EH (cell line): ENCODE data around the gene ZNF385C.
A peak's percentile ranks its signal among the peaks of the same experiment; 100 is the strongest.

ENCODE experiments used
- DNase-seq: peaks from one replicate; pipeline ENCODE4 v3.0.0-alpha.2; 2015; ENCODE audit warnings: low read depth

Gene ZNF385C

DNA sequence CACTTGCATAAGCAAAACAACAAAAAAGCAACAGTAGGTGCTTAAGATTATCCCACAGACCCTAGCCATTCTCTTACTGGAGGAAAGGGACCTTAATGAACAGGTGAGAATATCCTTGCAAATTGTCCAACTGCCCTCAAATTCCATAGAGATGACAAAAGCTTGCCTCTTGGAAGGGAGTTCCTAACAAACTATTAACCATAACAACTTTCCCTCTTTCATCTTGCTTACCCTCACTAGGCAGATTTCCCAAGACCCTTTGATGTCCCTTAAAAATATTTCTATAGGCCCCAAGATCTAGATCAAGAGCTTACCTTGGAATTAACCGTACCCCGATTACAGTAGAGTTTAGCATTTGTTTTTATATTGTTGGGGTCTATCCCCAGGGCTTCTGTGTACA, 109.9 kb downstream of the ZNF385C start:
- no peak for DNase-seq

DNA sequence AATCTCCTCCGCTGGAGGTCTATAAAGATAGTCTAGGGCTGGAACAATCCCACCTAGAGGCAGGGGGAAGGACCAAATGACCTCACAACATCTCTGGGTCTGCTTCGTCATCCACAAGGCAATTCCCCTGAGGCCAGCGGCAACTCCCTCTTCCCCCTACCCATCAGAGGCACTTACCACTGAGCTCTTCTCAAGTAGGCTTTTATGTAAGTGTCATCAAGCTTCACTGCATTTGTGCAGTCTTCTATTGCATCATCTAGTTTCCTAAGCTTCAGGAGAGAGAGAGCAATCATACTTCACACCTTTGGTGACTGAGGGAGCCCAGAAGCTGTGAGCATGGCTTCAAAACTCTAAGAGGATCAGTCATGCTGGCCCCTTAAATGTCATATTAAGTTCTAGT, 110.6 kb downstream of the ZNF385C start:
- no peak for DNase-seq

- DNase-seq: no peak
These were observed 111.6 kb downstream of the ZNF385C start for GRCh38 chr17:41986634-41987033.

DNA sequence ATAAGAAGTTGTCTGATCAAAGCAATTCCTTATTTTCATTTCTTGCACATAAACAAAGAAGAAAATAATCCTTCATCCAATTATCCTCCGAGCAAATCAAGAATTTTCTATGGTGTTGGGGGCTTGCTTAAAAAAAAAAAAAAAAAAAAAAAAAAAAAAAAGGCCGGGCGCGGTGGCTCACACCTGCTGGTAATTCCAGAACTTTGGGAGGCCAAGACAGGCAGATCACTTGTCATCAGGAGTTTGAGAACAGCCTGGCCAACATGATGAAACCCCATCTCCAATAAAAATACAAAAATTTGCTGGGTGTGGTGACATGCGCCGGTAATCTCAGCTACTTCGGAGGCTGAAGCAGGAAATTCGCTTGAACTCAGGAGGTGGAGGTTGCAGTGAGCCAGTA, 112.4 kb downstream of the ZNF385C start:
- DNase-seq: no peak

GRCh38 chr17:41984454-41984853, 113.8 kb downstream of the ZNF385C start:
- no peak for DNase-seq

GRCh38 chr17:41982026-41982760, 116.1 kb downstream of the ZNF385C start:
- peak; percentile 36 for DNase-seq

DNA sequence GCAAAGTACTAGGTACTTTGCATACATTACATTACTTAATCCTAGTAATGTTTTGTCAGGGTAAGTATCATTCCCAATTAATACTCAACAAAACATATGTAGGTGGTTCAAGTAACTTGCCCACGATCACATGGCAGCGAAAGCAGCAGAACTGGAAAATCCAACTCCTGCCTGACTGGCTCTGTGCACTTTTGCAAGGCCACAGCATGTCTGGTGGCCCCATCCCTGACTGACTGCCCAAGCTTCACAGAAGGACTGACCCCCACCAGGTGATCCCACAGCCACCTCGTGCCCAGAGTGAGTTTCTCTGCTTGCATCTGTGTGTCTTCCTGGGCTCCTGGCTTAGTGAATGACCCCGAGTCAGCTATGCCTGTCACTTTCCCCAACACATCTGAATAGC, 120.3 kb downstream of the ZNF385C start:
- no peak for DNase-seq

- DNase-seq: no peak
These were observed 122.0 kb downstream of the ZNF385C start for GRCh38 chr17:41976142-41976768.
